Dedifferentiated amniotic fluid mesenchymal stem cell (primary cell): ENCODE results near the gene BDNF.
"Not testable (repeated sequence)": the region's sequence is repeated elsewhere in the genome, so short reads cannot be mapped to it uniquely, and the experiment has no call there.

ENCODE experiments used
- DNase-seq: peaks from one replicate; pipeline ENCODE4 v3.0.0-alpha.2; 2016; ENCODE audit errors: extremely low spot score

The BDNF gene

DNA sequence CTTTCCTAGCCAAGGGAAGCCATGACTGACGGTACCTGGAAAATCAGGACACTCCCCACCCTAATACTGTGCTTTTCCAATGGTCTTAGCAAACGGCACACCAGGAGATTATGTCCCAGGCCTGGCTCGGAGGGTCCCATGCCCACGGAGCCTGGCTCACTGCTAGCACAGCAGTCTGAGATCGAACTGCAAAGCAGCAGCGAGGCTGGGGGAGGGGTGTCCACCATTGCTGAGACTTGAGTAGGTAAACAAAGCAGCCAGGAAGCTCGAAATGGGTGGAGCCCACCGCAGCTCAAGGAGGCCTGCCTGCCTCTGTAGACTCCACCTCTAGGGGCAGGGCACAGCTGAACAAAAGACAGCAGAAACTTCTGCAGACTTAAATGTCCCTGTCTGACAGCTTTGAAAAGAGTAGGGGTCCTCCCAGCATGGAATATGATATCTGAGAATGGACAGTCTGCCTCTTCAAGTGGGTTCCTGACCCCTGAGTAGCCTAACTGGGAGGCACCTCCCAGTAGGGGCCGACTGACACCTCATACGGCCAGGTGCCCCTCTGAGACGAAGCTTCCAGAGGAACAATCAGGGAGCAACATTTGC, 34.6 kb downstream of the BDNF start:
- DNase-seq, result not testable (repeated sequence)

- no peak for DNase-seq
Observed at GRCh38 chr11:27663326-27663725, 36.9 kb downstream of the BDNF start.

- no peak for DNase-seq
Observed at GRCh38 chr11:27660171-27660570, 40.1 kb downstream of the BDNF start.

GRCh38 chr11:27658535-27659236, 41.6 kb downstream of the BDNF start:
- no peak for DNase-seq

- DNase-seq, result no peak
Observed at GRCh38 chr11:27656806-27657483, 43.3 kb downstream of the BDNF start.

DNA sequence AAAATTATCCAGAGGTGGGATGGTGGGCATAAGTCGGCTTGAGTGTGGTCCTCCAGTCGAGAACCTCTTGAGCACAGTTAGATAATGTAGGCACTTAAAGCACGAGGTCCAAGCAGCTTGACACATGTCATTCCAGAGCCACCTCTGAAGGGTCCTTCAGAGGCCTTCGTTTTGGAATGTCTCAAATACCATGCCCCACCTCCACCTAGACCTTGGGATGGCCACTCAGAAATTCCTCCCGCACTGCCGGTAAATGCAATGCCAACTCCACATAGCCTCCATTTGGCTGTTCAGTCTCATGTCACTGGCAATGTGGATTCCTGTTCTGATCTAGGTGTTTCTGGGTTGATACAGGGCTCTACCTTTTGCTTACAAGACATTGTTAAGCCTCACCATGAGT, 43.9 kb downstream of the BDNF start:
- no peak for DNase-seq

DNA sequence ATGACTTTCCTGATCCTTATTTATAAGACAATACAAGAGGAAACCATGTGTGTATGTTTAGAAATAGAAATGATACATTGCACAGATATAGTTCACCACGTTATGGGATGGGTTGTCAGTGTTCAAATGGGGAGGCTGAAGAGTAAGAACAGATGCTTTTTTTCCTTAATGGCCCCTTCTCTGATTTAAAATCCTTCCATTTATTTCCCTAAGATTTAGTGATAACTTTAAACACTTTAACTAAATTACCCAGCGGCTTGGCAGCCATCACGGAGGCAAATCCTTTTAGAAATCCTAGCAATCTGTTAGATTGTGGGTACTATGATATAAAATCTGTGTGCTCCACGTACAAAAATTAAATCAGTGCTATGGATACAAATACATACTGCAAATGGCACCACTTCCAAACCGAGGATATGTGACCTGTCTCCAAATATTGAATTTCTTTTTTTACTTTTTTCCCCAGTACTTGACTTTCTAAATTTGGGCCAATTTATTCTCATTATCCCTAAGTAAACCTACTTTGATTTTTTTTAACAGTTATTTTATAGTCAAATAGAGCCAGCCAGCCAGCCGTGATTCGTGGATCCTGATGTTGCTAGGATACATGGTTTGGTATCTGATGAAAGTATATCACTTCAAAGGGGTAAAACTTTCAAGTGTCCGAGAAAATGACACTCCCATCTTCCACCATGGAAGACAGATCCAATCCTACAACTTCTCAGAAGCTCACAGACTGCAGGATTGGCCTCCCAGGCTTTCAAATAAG, 46.1 kb downstream of the BDNF start:
- no peak for DNase-seq

GRCh38 chr11:27651711-27652110, 48.5 kb downstream of the BDNF start:
- no peak for DNase-seq

DNA sequence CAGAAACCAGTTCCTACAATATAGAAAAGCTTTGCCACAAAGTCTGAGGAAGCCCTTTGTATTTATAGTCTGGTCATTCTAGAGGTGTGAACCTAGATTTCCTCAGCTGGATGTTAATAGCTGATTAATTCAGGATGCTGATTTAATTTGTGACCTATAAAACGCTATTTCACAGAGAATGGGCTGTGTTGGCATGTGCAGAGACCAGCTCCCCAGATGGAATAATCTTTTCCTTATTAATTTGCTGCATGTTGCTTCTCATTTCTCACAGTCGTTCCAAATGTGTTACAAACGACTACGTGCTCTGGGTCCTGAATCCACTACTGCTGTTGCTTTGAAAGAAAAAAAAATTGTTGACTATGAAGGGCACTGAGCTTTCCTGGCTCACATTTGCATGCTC, 49.3 kb downstream of the BDNF start:
- DNase-seq, result no peak

GRCh38 chr11:27649800-27650199, 50.5 kb downstream of the BDNF start:
- no peak for DNase-seq

- DNase-seq, result no peak
Observed at GRCh38 chr11:27648840-27649239, 51.4 kb downstream of the BDNF start.

DNA sequence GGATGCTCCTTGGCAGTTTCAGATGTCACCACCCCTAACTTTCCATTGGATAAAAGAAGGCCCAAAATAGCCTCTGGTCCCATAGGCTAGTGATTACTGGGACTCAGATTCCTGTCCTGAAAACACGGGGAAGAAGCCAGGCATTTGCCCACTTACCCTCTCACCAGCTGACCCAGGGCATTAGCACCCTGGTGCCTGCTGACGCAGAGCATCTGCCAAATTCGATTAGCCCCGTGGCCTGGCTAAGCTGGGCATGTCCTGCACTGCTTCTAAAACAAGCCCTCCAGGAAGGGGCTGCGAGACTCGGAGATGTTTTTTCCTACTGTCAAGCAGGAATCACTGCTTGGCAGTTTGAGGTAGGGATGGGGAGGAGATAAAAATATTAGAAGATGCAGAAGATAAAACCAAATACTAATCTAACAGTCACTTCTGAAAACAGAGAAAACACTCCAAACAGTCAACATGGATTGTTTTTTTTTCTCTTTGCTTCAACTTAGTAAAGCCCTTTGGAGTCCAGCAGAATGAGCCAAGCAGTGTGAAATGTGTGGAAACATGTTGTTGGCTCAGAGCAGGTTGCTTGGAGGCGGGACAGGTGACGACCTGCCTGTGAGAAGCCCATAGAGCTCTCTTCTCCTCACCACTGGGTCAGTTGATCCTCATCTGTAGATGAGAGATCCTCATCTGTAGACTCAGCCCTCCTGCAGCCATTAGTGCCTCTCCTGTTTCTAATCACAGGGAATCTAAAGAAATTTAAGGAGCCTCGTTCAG, 54.0 kb downstream of the BDNF start:
- no peak for DNase-seq

GRCh38 chr11:27642954-27643353, 57.3 kb downstream of the BDNF start:
- DNase-seq, result no peak

GRCh38 chr11:27640954-27641353, 59.3 kb downstream of the BDNF start:
- no peak for DNase-seq

GRCh38 chr11:27635567-27636037, 64.7 kb downstream of the BDNF start:
- DNase-seq, result no peak

GRCh38 chr11:27634776-27635175, 65.5 kb downstream of the BDNF start:
- not testable (repeated sequence) for DNase-seq

DNA sequence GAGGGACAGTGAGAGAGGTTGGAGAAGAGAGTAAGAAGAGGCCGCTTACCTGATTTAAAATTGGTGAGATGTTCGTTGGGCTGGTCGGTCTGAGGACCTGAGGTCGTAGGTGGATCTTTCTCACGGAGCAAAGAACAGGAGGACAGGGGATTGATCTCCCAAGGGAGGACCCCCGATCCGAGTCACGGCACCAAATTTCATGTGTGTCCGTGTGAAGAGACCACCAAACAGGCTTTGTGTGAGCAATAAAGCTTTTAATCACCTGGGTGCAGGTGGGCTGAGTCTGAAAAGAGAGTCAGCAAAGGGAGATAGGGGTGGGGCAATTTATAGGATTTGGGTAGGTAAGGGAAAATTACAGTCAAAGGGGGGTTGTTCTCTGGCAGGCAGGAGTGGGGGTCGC, 66.0 kb downstream of the BDNF start:
- DNase-seq, result not testable (repeated sequence)

GRCh38 chr11:27629023-27629422, 71.2 kb downstream of the BDNF start:
- DNase-seq, result not testable (repeated sequence)

GRCh38 chr11:27627979-27628378, 72.3 kb downstream of the BDNF start:
- no peak for DNase-seq

GRCh38 chr11:27626938-27627586, 73.2 kb downstream of the BDNF start:
- DNase-seq, result no peak
